Measurements from ENCODE around the gene NKX3-2.
"Not testable (repeated sequence)": the region's sequence is repeated elsewhere in the genome, so short reads cannot be mapped to it uniquely, and the experiment has no call there.

The NKX3-2 gene

DNA sequence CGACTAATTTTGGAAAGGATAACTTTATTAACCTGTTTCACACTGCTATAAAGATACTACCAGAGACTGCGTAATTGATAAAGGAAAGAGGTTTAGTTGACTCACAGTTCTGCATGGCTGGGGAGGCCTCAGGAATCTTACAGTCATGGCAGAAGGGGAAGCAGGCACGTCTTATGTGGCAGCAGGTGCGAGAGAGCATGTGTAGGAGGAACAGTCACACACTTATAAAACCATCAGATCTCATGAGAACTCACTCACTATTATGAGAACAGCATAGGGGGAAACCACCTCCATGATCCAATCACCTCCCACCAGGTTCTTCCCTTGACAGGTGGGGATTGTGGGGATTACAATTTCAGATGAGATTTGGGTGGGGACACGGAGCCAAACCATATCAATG, 15.8 kb upstream of the NKX3-2 start:
- not testable (repeated sequence) for H3K4me1 ChIP-seq (ENCODE audit: control insufficient read depth, insufficient read depth, low read length)

DNA sequence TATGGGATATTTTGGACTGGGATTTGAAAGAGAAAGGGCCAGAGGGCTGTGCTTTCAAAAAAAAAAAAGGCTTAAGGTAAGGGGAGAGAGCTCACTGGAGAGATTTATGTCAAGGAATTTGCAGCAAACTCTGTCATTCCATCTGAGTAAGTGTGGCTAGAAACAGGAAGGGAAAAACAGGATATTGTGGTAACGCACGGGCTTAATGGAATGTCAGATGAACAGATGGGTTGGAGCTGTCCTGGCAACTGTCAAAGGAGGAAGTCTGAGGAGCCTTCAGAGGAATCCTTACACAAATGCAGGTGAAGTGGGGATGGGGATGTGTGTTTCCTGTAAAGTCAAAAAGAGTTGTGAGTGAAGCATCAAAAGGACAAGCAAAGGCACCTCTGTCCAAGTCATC, 15.1 kb upstream of the NKX3-2 start:
- Histone ChIP-seq H3K9me3 (ENCODE audit: control insufficient read depth, insufficient read depth, low read depth, low read length) (no peaks in the 10 kb centered on the region), H3K27ac (ENCODE audit: low read depth, low read length) (no peak overlapping the region), H3K9ac (ENCODE audit: low read length) (no peak overlapping the region), H3K4me3 (ENCODE audit: low read depth, low read length) (no peak overlapping the region), H3K4me1 (ENCODE audit: control insufficient read depth, insufficient read depth, low read length) (no peaks in the 10 kb centered on the region), H3K27me3 (ENCODE audit: control insufficient read depth, insufficient read depth, low read length) (no peaks in the 10 kb centered on the region), H3K36me3 (ENCODE audit: control insufficient read depth, insufficient read depth, low read length) (no peaks in the 10 kb centered on the region)

More for the DNA sequence above, 15.8 kb upstream of the NKX3-2 start:
- not testable (repeated sequence) for H3K27ac ChIP-seq (ENCODE audit: low read depth, low read length); H3K4me3 ChIP-seq (ENCODE audit: low read depth, low read length); H3K27me3 ChIP-seq (ENCODE audit: control insufficient read depth, insufficient read depth, low read length); H3K9me3 ChIP-seq (ENCODE audit: control insufficient read depth, insufficient read depth, low read depth, low read length); H3K9ac ChIP-seq (ENCODE audit: low read length); H3K36me3 ChIP-seq (ENCODE audit: control insufficient read depth, insufficient read depth, low read length)

- Histone ChIP-seq H3K36me3 (ENCODE audit: control insufficient read depth, insufficient read depth, low read length) (no peaks in the 10 kb centered on the region), H3K27ac (ENCODE audit: low read depth, low read length) (no peak overlapping the region), H3K9ac (ENCODE audit: low read length) (no peak overlapping the region), H3K9me3 (ENCODE audit: control insufficient read depth, insufficient read depth, low read depth, low read length) (no peaks in the 10 kb centered on the region), H3K4me3 (ENCODE audit: low read depth, low read length) (no peak overlapping the region), H3K4me1 (ENCODE audit: control insufficient read depth, insufficient read depth, low read length) (no peaks in the 10 kb centered on the region), H3K27me3 (ENCODE audit: control insufficient read depth, insufficient read depth, low read length) (no peaks in the 10 kb centered on the region)
Observed at GRCh38 chr4:13558881-13559280, 14.6 kb upstream of the NKX3-2 start.

DNA sequence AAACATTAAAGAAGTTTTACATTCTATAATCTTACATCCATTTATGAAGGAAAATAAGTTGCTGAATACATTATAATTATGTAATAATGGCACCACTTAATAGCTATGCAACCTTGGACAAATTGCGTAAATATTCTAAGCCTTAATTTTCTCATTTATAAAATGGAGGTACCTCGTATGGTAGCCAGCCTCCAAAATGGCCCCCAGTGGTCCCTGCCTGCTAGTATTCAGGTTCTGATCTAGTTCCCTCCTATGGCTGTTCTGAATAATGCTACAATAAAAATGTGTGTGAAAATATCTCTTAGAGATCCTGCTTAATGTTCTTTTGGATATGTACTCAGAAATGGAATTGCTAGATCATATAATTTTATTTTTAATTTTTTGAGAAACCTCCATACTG, 11.0 kb upstream of the NKX3-2 start:
- Histone ChIP-seq H3K9me3 (ENCODE audit: control insufficient read depth, insufficient read depth, low read depth, low read length) (no peaks in the 10 kb centered on the region), H3K27me3 (ENCODE audit: control insufficient read depth, insufficient read depth, low read length) (peaks cover 19% of the 10 kb centered on the region), H3K27ac (ENCODE audit: low read depth, low read length) (no peak overlapping the region), H3K4me3 (ENCODE audit: low read depth, low read length) (no peak overlapping the region), H3K9ac (ENCODE audit: low read length) (no peak overlapping the region), H3K36me3 (ENCODE audit: control insufficient read depth, insufficient read depth, low read length) (no peaks in the 10 kb centered on the region), H3K4me1 (ENCODE audit: control insufficient read depth, insufficient read depth, low read length) (no peaks in the 10 kb centered on the region)

GRCh38 chr4:13553081-13553480, 8.8 kb upstream of the NKX3-2 start:
- Histone ChIP-seq H3K27ac (ENCODE audit: low read depth, low read length) (no peak overlapping the region), H3K9me3 (ENCODE audit: control insufficient read depth, insufficient read depth, low read depth, low read length) (no peaks in the 10 kb centered on the region), H3K27me3 (ENCODE audit: control insufficient read depth, insufficient read depth, low read length) (peaks cover 41% of the 10 kb centered on the region), H3K9ac (ENCODE audit: low read length) (no peak overlapping the region), H3K4me1 (ENCODE audit: control insufficient read depth, insufficient read depth, low read length) (no peaks in the 10 kb centered on the region), H3K4me3 (ENCODE audit: low read depth, low read length) (no peak overlapping the region), H3K36me3 (ENCODE audit: control insufficient read depth, insufficient read depth, low read length) (no peaks in the 10 kb centered on the region)

- Histone ChIP-seq H3K27me3 (ENCODE audit: control insufficient read depth, insufficient read depth, low read length) (peaks cover 80% of the 10 kb centered on the region), H3K9ac (ENCODE audit: low read length) (peak overlapping the region; percentile 29), H3K4me3 (ENCODE audit: low read depth, low read length) (peak overlapping the region; percentile 69), H3K36me3 (ENCODE audit: control insufficient read depth, insufficient read depth, low read length) (no peaks in the 10 kb centered on the region), H3K4me1 (ENCODE audit: control insufficient read depth, insufficient read depth, low read length) (peaks cover 14% of the 10 kb centered on the region), H3K9me3 (ENCODE audit: control insufficient read depth, insufficient read depth, low read depth, low read length) (no peaks in the 10 kb centered on the region), H3K27ac (ENCODE audit: low read depth, low read length) (no peak overlapping the region)
Observed at GRCh38 chr4:13548984-13549546, 4.8 kb upstream of the NKX3-2 start.

DNA sequence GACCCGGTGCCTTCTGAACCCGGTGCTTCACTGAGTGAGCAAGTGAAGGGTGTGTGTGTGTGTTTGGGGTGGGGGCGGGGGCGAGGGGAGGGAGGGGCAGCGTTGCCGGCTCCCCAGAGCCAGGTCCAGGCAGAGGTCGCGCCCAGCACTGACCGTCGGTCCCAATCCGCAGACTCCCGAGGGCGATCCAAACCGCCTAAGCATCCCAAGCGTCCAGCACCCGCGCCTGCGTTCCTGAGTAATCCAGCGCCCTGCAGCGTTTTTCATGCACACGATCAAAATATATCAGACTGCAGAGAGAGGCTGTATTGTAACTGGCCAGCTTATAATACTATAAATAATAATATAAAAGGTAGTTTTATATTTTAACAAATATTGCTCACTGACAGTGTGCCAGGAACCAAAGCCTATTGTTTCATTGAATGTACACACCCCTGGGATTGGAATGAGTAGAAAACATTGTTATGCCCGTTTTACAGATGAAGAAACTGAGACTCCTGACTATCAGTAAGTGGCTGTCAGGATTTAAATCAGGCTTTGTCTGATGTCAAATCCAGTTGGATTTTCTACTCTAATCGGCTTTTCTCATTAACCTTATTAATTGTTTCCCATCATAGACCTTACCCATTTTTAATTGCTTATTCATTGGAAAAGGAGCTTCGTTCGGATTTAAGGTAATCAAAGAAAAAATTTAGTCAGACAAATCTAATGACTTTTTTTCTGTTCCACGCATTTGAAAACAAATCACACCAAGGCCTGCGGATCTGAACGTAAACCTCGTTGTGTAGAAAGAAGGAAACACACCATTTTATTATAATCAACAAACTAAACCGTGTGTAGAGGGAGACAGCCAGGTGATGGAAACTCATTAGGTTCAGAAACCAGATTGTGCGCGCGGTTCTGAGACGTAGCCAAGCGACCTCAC, 4.0 kb upstream of the NKX3-2 start:
- H3K27me3 ChIP-seq (ENCODE audit: control insufficient read depth, insufficient read depth, low read length): peaks cover 87% of the 10 kb centered on the region
- peak overlapping the region; percentile 80 for H3K4me3 ChIP-seq (ENCODE audit: low read depth, low read length)
- H3K27ac ChIP-seq (ENCODE audit: low read depth, low read length): no peak overlapping the region
- H3K9ac ChIP-seq (ENCODE audit: low read length): no peak overlapping the region
- peaks cover 20% of the 10 kb centered on the region for H3K4me1 ChIP-seq (ENCODE audit: control insufficient read depth, insufficient read depth, low read length)
- H3K9me3 ChIP-seq (ENCODE audit: control insufficient read depth, insufficient read depth, low read depth, low read length): no peaks in the 10 kb centered on the region
- H3K36me3 ChIP-seq (ENCODE audit: control insufficient read depth, insufficient read depth, low read length): no peaks in the 10 kb centered on the region

- peak overlapping the region; percentile 80 for H3K4me3 ChIP-seq (ENCODE audit: low read depth, low read length)
Observed at GRCh38 chr4:13547485-13548041, 3.3 kb upstream of the NKX3-2 start.

DNA sequence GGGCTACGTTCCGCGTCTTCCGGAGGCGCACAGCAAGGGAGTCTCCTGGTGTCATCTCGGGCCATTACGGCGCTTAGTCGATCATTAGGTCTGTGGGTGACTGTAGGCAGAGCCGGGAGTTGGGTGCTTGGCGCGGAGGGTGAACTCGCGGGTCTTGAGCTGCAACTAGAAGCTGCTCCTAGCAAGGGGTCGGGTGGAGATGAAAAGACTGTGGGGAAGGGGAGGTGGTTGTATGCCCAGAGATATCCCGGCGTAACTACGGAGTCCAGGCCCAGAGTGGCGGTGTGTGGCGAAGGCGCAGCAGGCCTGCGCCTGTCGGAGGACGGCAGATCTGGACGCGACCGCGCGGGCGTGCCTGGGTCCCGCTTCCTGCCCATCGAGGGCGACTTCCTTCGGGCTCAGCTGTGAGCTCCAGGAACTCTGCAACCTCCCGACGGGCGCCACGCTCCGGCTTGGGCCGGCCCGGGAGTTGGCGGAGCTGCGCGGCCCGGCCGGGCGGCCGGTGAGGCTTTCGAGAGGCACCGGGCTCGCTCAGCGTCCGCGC, 2.7 kb upstream of the NKX3-2 start:
- H3K27me3 ChIP-seq (ENCODE audit: control insufficient read depth, insufficient read depth, low read length): peaks cover 93% of the 10 kb centered on the region
- peak overlapping the region; percentile 80 for H3K4me3 ChIP-seq (ENCODE audit: low read depth, low read length)
- no peaks in the 10 kb centered on the region for H3K36me3 ChIP-seq (ENCODE audit: control insufficient read depth, insufficient read depth, low read length)
- H3K9ac ChIP-seq (ENCODE audit: low read length): peak overlapping the region; percentile 41
- no peak overlapping the region for H3K27ac ChIP-seq (ENCODE audit: low read depth, low read length)
- peaks cover 26% of the 10 kb centered on the region for H3K4me1 ChIP-seq (ENCODE audit: control insufficient read depth, insufficient read depth, low read length)
- no peaks in the 10 kb centered on the region for H3K9me3 ChIP-seq (ENCODE audit: control insufficient read depth, insufficient read depth, low read depth, low read length)

More at GRCh38 chr4:13547485-13548041, 3.3 kb upstream of the NKX3-2 start:
- Histone ChIP-seq H3K27ac (ENCODE audit: low read depth, low read length) (no peak overlapping the region), H3K4me1 (ENCODE audit: control insufficient read depth, insufficient read depth, low read length) (peaks cover 24% of the 10 kb centered on the region), H3K9ac (ENCODE audit: low read length) (peak overlapping the region; percentile 41), H3K9me3 (ENCODE audit: control insufficient read depth, insufficient read depth, low read depth, low read length) (no peaks in the 10 kb centered on the region), H3K36me3 (ENCODE audit: control insufficient read depth, insufficient read depth, low read length) (no peaks in the 10 kb centered on the region), H3K27me3 (ENCODE audit: control insufficient read depth, insufficient read depth, low read length) (peaks cover 90% of the 10 kb centered on the region)

- Histone ChIP-seq H3K9me3 (ENCODE audit: control insufficient read depth, insufficient read depth, low read depth, low read length) (no peaks in the 10 kb centered on the region), H3K4me1 (ENCODE audit: control insufficient read depth, insufficient read depth, low read length) (peaks cover 33% of the 10 kb centered on the region), H3K27ac (ENCODE audit: low read depth, low read length) (no peak overlapping the region), H3K36me3 (ENCODE audit: control insufficient read depth, insufficient read depth, low read length) (no peaks in the 10 kb centered on the region), H3K4me3 (ENCODE audit: low read depth, low read length) (peak overlapping the region; percentile 80), H3K27me3 (ENCODE audit: control insufficient read depth, insufficient read depth, low read length) (peaks cover 98% of the 10 kb centered on the region), H3K9ac (ENCODE audit: low read length) (peak overlapping the region; percentile 41)
Observed at GRCh38 chr4:13546142-13546940, 2.0 kb upstream of the NKX3-2 start.
